Nephron progenitor cell (in vitro differentiated cells): ENCODE results near the gene RFLNA.

Source experiments
- DNase-seq: peaks from one replicate; pipeline ENCODE4 v3.0.0; 2021
- H3K27ac Mint-ChIP-seq: 2 replicates; pipeline ENCODE4 v1.8.0; 2021; ENCODE audit warnings: mild to moderate bottlenecking, moderate library complexity, mixed read lengths
- H3K27me3 Mint-ChIP-seq: 2 replicates; pipeline ENCODE4 v1.8.0; 2021; ENCODE audit warnings: mild to moderate bottlenecking, low read depth, mixed read lengths; ENCODE audit not compliant: poor library complexity
- H3K36me3 Mint-ChIP-seq: 2 replicates; pipeline ENCODE4 v1.8.0; 2021; ENCODE audit warnings: low read depth, mixed read lengths
- H3K4me1 Mint-ChIP-seq: 2 replicates; pipeline ENCODE4 v1.8.0; 2021; ENCODE audit warnings: mixed read lengths
- H3K4me3 Mint-ChIP-seq: 2 replicates; pipeline ENCODE4 v1.8.0; 2021; ENCODE audit warnings: mild to moderate bottlenecking, moderate library complexity, mixed read lengths
- H3K9me3 Mint-ChIP-seq: 2 replicates; pipeline ENCODE4 v1.8.0; 2021; ENCODE audit warnings: mild to moderate bottlenecking, moderate library complexity, mixed read lengths
- TF ChIP-seq, protein P1 (sequence below): fragments of 200-600 bp; sonication (generic); IDR thresholded peaks from 2 replicates; pipeline ENCODE4 v1.5.0; 2021; ENCODE audit warnings: antibody characterized with exemption

The RFLNA gene

DNA sequence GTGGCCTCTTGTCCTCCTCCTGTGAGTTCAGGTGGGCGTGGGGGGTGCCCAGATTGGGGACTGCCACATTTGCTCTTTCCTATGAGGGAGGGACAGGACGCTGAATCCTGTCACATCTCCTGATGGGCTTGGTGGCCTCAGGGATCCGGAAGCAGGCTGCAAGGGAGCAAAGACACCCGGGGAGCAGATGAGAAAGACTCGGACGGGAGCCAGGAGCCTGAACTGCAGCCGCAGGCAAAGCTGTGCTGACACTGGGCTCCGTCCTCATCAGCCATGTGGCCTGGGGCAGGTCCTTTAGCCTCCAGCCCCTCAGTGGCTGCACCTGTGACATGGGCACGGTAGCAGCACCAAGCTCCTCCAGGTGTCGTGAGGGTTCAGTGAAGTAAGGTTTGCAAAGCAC lies 40.8 kb upstream of the RFLNA start:
- Mint-ChIP-seq H3K4me1 (peaks cover 21% of the 10 kb centered on the region), H3K4me3 (no peak overlapping the region), H3K9me3 (no peaks in the 10 kb centered on the region), H3K27me3 (peaks cover 30% of the 10 kb centered on the region), H3K27ac (no peak overlapping the region), H3K36me3 (no peaks in the 10 kb centered on the region)
- no peak for DNase-seq
- TF ChIP-seq, protein P1, sequence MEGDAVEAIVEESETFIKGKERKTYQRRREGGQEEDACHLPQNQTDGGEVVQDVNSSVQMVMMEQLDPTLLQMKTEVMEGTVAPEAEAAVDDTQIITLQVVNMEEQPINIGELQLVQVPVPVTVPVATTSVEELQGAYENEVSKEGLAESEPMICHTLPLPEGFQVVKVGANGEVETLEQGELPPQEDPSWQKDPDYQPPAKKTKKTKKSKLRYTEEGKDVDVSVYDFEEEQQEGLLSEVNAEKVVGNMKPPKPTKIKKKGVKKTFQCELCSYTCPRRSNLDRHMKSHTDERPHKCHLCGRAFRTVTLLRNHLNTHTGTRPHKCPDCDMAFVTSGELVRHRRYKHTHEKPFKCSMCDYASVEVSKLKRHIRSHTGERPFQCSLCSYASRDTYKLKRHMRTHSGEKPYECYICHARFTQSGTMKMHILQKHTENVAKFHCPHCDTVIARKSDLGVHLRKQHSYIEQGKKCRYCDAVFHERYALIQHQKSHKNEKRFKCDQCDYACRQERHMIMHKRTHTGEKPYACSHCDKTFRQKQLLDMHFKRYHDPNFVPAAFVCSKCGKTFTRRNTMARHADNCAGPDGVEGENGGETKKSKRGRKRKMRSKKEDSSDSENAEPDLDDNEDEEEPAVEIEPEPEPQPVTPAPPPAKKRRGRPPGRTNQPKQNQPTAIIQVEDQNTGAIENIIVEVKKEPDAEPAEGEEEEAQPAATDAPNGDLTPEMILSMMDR: no peak

DNA sequence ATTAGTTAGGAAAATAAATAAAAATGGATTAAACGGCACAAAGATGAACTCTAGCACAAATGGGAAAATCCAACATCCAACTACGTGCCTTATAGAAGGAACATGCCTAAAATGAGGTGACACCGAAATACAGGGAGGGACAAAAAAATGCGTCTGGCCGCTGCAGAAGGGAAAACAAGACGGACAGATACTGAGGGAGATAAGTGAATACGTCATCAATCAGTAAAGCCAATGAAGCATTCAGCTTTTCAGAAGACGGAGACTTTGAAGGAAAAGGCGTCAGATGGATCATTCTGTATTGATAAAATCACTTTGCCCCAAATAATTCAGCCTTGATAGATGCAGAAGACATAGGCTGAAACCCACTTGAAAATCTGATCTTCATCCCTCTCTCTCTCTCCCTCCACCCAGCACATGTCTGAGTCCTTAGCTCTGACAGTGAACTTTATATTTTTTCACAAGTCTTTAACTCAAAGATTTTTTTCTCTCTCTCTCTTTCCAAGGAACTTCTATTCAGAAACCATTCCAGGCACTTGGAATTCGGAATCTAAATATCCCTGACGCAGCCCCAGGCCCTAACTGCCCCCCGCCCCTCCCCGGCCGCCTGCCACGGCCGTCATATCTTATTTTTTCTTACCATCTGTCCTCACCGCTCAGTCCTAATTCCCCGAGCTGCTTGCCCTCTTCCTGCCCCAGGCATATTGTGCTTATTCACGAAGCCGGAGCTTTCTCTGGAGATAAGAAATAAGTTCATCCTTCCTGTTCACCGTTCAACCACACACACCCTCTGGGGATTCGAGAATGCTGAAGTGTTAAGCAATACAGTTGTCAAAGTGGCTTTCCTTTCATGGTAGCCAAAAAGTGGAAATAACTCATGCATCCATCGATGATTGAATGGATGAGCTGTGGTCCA lies 35.5 kb upstream of the RFLNA start:
- H3K9me3 Mint-ChIP-seq: no peaks in the 10 kb centered on the region
- no peak for DNase-seq
- H3K36me3 Mint-ChIP-seq: no peaks in the 10 kb centered on the region
- H3K27ac Mint-ChIP-seq: no peak overlapping the region
- peaks cover 36% of the 10 kb centered on the region for H3K27me3 Mint-ChIP-seq
- H3K4me3 Mint-ChIP-seq: no peak overlapping the region
- TF ChIP-seq, protein P1: no peak
- peaks cover 19% of the 10 kb centered on the region for H3K4me1 Mint-ChIP-seq

DNA sequence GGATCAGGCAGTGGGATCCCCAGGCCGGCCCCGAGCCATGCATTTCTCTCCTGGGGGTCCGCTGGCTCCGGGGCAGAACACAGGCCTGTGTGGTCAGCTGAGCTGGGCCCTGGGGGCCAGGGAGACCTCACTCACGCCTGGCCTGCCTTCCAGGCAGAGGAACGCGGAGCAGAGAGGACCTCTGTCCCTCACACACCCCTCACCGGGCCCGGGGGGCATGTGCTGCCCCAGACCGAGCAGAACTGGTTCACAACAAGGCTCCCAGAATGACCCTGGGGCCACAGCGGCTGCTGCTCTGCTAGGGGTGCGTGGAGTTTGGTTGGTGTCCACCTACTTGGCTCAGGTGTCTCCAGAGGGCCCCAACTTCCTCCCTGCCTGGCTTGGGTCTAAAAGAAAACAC lies 33.0 kb upstream of the RFLNA start:
- peaks cover 34% of the 10 kb centered on the region for H3K27me3 Mint-ChIP-seq
- H3K9me3 Mint-ChIP-seq: no peaks in the 10 kb centered on the region
- no peak for DNase-seq
- no peaks in the 10 kb centered on the region for H3K36me3 Mint-ChIP-seq
- H3K4me3 Mint-ChIP-seq: no peak overlapping the region
- H3K27ac Mint-ChIP-seq: no peak overlapping the region
- TF ChIP-seq, protein P1: no peak
- peaks cover 14% of the 10 kb centered on the region for H3K4me1 Mint-ChIP-seq

DNA sequence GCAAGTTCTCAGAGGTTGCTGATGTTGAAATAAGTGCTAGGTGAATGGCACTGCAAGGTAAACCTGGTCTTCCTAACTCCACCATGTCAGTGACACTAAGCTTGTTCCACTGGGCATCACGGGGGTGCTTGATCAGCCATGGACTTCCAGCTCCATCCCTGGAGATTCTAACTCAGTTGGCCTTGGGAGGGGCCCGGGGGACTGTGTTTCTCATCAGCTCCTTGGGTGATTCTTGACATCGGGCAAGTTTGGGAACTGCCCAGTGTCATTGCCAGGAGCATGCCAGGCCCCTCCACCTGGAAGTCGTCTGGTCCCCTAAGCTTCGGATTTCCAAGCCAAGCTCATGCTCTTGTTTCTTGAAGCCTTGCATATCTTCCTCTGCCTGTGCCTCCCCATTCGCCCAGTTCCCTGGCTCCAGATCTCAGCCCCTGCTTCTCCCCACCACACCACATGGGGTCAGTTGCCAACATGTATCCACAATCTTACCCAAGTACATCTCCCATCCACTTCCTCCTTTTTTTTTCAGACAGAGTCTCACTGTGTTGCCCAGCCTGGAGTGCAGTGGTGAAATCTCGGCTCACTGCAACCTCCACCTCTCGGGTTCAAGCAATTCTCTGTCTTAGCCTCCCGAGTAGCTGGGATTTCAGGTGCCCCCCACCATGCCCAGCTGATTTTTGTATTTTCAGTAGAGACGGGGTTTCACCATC lies 30.7 kb upstream of the RFLNA start:
- Mint-ChIP-seq H3K27me3 (peaks cover 22% of the 10 kb centered on the region), H3K4me3 (no peak overlapping the region), H3K4me1 (peaks cover 5% of the 10 kb centered on the region), H3K36me3 (no peaks in the 10 kb centered on the region), H3K9me3 (peaks cover 6% of the 10 kb centered on the region), H3K27ac (no peak overlapping the region)
- TF ChIP-seq, protein P1: no peak
- no peak for DNase-seq

DNA sequence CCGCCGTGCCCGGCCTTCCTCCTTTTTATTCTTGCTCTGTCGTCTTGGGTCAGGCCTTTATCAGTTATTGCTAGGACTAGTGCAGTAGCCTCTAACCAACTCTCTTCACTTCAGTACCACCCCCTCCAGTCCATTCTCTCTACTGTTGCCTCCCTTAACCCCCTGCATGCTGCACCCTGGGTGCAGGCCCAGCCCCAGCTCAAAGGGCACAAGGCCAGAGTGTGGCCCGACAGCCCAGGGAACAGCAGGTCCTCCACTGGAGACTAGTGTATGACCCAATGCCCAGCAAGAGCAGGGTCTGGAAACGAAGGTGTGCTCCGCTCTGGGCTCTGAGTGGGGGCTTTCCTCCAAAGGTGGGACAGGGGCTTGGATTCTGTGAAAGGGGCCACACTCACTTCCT lies 30.0 kb upstream of the RFLNA start:
- Mint-ChIP-seq H3K4me3 (no peak overlapping the region), H3K27ac (no peak overlapping the region), H3K36me3 (no peaks in the 10 kb centered on the region), H3K9me3 (peaks cover 12% of the 10 kb centered on the region), H3K27me3 (peaks cover 22% of the 10 kb centered on the region), H3K4me1 (peaks cover 5% of the 10 kb centered on the region)
- no peak for DNase-seq
- TF ChIP-seq, protein P1: no peak
